ENCODE results near the gene PCYT2. TPM values are rescaled to one million over a fixed set of nuclear protein-coding genes. Genes with fewer than 3 reads are reported as not detected.
"Not testable (repeated sequence)": the region's sequence is repeated elsewhere in the genome, so short reads cannot be mapped to it uniquely, and the experiment has no call there.

Gene PCYT2
- total and polyA plus RNA-seq, 2 donors (not counting 1 experiment from before 2014, with no cell fraction given), result 46.0 to 65.6 TPM

GRCh38 chr17:81921537-81921862, 10.3 kb upstream of the PCYT2 start:
- Histone ChIP-seq H3K36me3 (ENCODE audit: control insufficient read depth, insufficient read depth, low read length) (peaks cover 26% of the 10 kb centered on the region), H3K27me3 (ENCODE audit: control insufficient read depth, insufficient read depth, low read length) (no peaks in the 10 kb centered on the region), H3K79me2 (ENCODE audit: control insufficient read depth, insufficient read depth, low read length) (peaks cover 78% of the 10 kb centered on the region), H4K20me1 (ENCODE audit: control insufficient read depth, extremely low read depth, insufficient read depth, low read length) (no peaks in the 10 kb centered on the region), H3K4me2 (ENCODE audit: extremely low read depth, insufficient read depth, low read length) (no peak overlapping the region), H3K4me1 (ENCODE audit: control insufficient read depth, extremely low read depth, insufficient read depth, low read length) (peaks cover 36% of the 10 kb centered on the region), H3K27ac (ENCODE audit: insufficient read depth, low read length) (peak overlapping the region; percentile 23), H3K9me3 (ENCODE audit: control insufficient read depth, insufficient read depth, low read depth, low read length) (no peaks in the 10 kb centered on the region), H2AFZ (ENCODE audit: low read length) (no peak overlapping the region), H3K9ac (ENCODE audit: insufficient read depth, low read length) (no peak overlapping the region), H3K4me3 (replicated peaks in 1 of 4; ENCODE audit: control extremely low read depth in 1 of 4, insufficient read depth in 1 of 4, low read depth in 3 of 4, low read length in 4 of 4) (peak overlapping the region in 1 of 4 experiments; percentile 21)
- no peak for DNase-seq (ENCODE audit: low read depth in 2 of 2)
- TF ChIP-seq CTCF (conservative IDR thresholded peaks at IDR 0.05 in 1 of 2, IDR thresholded peaks at IDR 0.05 in 1 of 2; ENCODE audit: low read depth in 1 of 2, low read length in 2 of 2) (no peak), EZH2 (IDR thresholded peaks at IDR 0.05; ENCODE audit: low read length, missing control alignments) (no peak)

- H3K4me1 ChIP-seq (ENCODE audit: control insufficient read depth, extremely low read depth, insufficient read depth, low read length), result peaks cover 32% of the 10 kb centered on the region
- peak in 1 of 2 donors; percentile 22 for DNase-seq (ENCODE audit: low read depth in 2 of 2)
- peaks cover 26% of the 10 kb centered on the region for H3K36me3 ChIP-seq (ENCODE audit: control insufficient read depth, insufficient read depth, low read length)
- H4K20me1 ChIP-seq (ENCODE audit: control insufficient read depth, extremely low read depth, insufficient read depth, low read length), result no peaks in the 10 kb centered on the region
- no peak for TF ChIP-seq EZH2 (IDR thresholded peaks at IDR 0.05; ENCODE audit: low read length, missing control alignments)
- TF ChIP-seq CTCF (conservative IDR thresholded peaks at IDR 0.05 in 1 of 2, IDR thresholded peaks at IDR 0.05 in 1 of 2; ENCODE audit: low read depth in 1 of 2, low read length in 2 of 2), result no peak
- H3K9me3 ChIP-seq (ENCODE audit: control insufficient read depth, insufficient read depth, low read depth, low read length), result no peaks in the 10 kb centered on the region
- H3K4me2 ChIP-seq (ENCODE audit: extremely low read depth, insufficient read depth, low read length), result peak overlapping the region; percentile 35
- H3K27ac ChIP-seq (ENCODE audit: insufficient read depth, low read length), result peak overlapping the region; percentile 23
- H2AFZ ChIP-seq (ENCODE audit: low read length), result no peak overlapping the region
- H3K9ac ChIP-seq (ENCODE audit: insufficient read depth, low read length), result no peak overlapping the region
- no peaks in the 10 kb centered on the region for H3K27me3 ChIP-seq (ENCODE audit: control insufficient read depth, insufficient read depth, low read length)
- H3K4me3 ChIP-seq (replicated peaks in 1 of 4; ENCODE audit: control extremely low read depth in 1 of 4, insufficient read depth in 1 of 4, low read depth in 3 of 4, low read length in 4 of 4), result peak overlapping the region in 2 of 4 experiments; percentile 2 to 21
- peaks cover 76% of the 10 kb centered on the region for H3K79me2 ChIP-seq (ENCODE audit: control insufficient read depth, insufficient read depth, low read length)
These were observed 9.7 kb upstream of the PCYT2 start for GRCh38 chr17:81920612-81921536.

- peaks cover 65% of the 10 kb centered on the region for H3K79me2 ChIP-seq (ENCODE audit: control insufficient read depth, insufficient read depth, low read length)
- no peaks in the 10 kb centered on the region for H3K27me3 ChIP-seq (ENCODE audit: control insufficient read depth, insufficient read depth, low read length)
- H2AFZ ChIP-seq (ENCODE audit: low read length), result no peak overlapping the region
- H3K4me3 ChIP-seq (replicated peaks in 1 of 4; ENCODE audit: control extremely low read depth in 1 of 4, insufficient read depth in 1 of 4, low read depth in 3 of 4, low read length in 4 of 4), result no peak overlapping the region
- no peak overlapping the region for H3K27ac ChIP-seq (ENCODE audit: insufficient read depth, low read length)
- peaks cover 39% of the 10 kb centered on the region for H3K36me3 ChIP-seq (ENCODE audit: control insufficient read depth, insufficient read depth, low read length)
- no peaks in the 10 kb centered on the region for H4K20me1 ChIP-seq (ENCODE audit: control insufficient read depth, extremely low read depth, insufficient read depth, low read length)
- no peak for DNase-seq (ENCODE audit: low read depth in 2 of 2)
- peaks cover 22% of the 10 kb centered on the region for H3K4me1 ChIP-seq (ENCODE audit: control insufficient read depth, extremely low read depth, insufficient read depth, low read length)
- TF ChIP-seq EZH2 (IDR thresholded peaks at IDR 0.05; ENCODE audit: low read length, missing control alignments) (no peak), CTCF (conservative IDR thresholded peaks at IDR 0.05 in 1 of 2, IDR thresholded peaks at IDR 0.05 in 1 of 2; ENCODE audit: low read depth in 1 of 2, low read length in 2 of 2) (no peak)
- H3K9ac ChIP-seq (ENCODE audit: insufficient read depth, low read length), result no peak overlapping the region
- H3K4me2 ChIP-seq (ENCODE audit: extremely low read depth, insufficient read depth, low read length), result no peak overlapping the region
- no peaks in the 10 kb centered on the region for H3K9me3 ChIP-seq (ENCODE audit: control insufficient read depth, insufficient read depth, low read depth, low read length)
These were observed 7.8 kb upstream of the PCYT2 start for GRCh38 chr17:81918832-81919545.

GRCh38 chr17:81918333-81918669, 7.1 kb upstream of the PCYT2 start:
- peak overlapping the region in 1 of 4 experiments; percentile 70 for H3K4me3 ChIP-seq (replicated peaks in 1 of 4; ENCODE audit: control extremely low read depth in 1 of 4, insufficient read depth in 1 of 4, low read depth in 3 of 4, low read length in 4 of 4)
- not testable (repeated sequence) for DNase-seq (ENCODE audit: low read depth in 2 of 2); H3K9me3 ChIP-seq (ENCODE audit: control insufficient read depth, insufficient read depth, low read depth, low read length); H4K20me1 ChIP-seq (ENCODE audit: control insufficient read depth, extremely low read depth, insufficient read depth, low read length); H3K27ac ChIP-seq (ENCODE audit: insufficient read depth, low read length); H3K4me2 ChIP-seq (ENCODE audit: extremely low read depth, insufficient read depth, low read length); H3K27me3 ChIP-seq (ENCODE audit: control insufficient read depth, insufficient read depth, low read length); H3K9ac ChIP-seq (ENCODE audit: insufficient read depth, low read length); H2AFZ ChIP-seq (ENCODE audit: low read length)
- peaks cover 59% of the 10 kb centered on the region for H3K79me2 ChIP-seq (ENCODE audit: control insufficient read depth, insufficient read depth, low read length)
- peaks cover 17% of the 10 kb centered on the region for H3K4me1 ChIP-seq (ENCODE audit: control insufficient read depth, extremely low read depth, insufficient read depth, low read length)
- peaks cover 45% of the 10 kb centered on the region for H3K36me3 ChIP-seq (ENCODE audit: control insufficient read depth, insufficient read depth, low read length)
